RWPE1 (cell line): ENCODE measurements around the gene DMAC2L.
A peak's percentile ranks its signal among the peaks of the same experiment; 100 is the strongest.

Experiments
- CTCF ChIA-PET: fragments of 350-600 bp; sonication (Branson Sonifier 250); formaldehyde crosslinking; extraction: SDS; loops from one replicate; lab custom pipeline; 2021; lab: Yijun Ruan, JAX
- POLR2A ChIA-PET: fragments of 400-600 bp; formaldehyde crosslinking; extraction: SDS; loops from one replicate; lab custom pipeline; 2020; ENCODE audit warnings: antibody characterized with exemption; ENCODE audit not compliant: low non-redundant PET; lab: Yijun Ruan, JAX
- DNase-seq: peaks from one replicate; pipeline ENCODE4 v3.0.0; 2012; ENCODE audit warnings: low spot score
- H3K27ac ChIP-seq: fragments of 450-650 bp; 2 replicates; pipeline ENCODE4 v1.5.1; 2017
- CTCF ChIP-seq: fragments of 450-650 bp; conservative IDR thresholded peaks from 2 replicates; pipeline ENCODE4 v1.5.1; 2017; ENCODE audit warnings: low read depth, mild to moderate bottlenecking

The DMAC2L gene

GRCh38 chr14:50319721-50320120 is 7.6 kb downstream of the DMAC2L start:
- peak overlapping the region; percentile 88 for H3K27ac ChIP-seq
- ChIA-PET CTCF (interaction anchor here (1.2 kb wide), 1 partner anchor 541 kb away, joined by 3 read pairs; no protein-coding TSS in a partner anchor), POLR2A (no interaction called here)
- TF ChIP-seq CTCF: no peak
- DNase-seq: no peak

GRCh38 chr14:50320283-50320682 is 8.2 kb downstream of the DMAC2L start:
- CTCF ChIA-PET: interaction anchor here (0.5 to 1.2 kb wide), 2 partner anchors 209 to 540 kb away, joined by 3 read pairs; no protein-coding TSS in a partner anchor
- DNase-seq: peak; percentile 54
- no peak for TF ChIP-seq CTCF
- peak overlapping the region; percentile 88 for H3K27ac ChIP-seq
- POLR2A ChIA-PET: no interaction called here

- POLR2A ChIA-PET: no interaction called here
- TF ChIP-seq CTCF: peak; percentile 95
- peak; percentile 84 for DNase-seq
- no peak overlapping the region for H3K27ac ChIP-seq
- CTCF ChIA-PET: interaction anchor here (0.5 to 1.4 kb wide), 8 partner anchors 71 to 539 kb away, joined by 3 to 5 read pairs (median 3); partner anchors contain the start of genes CDKL1 and MAP4K5
These were observed 9.0 kb downstream of the DMAC2L start for GRCh38 chr14:50321009-50321660.

- CTCF ChIA-PET: interaction anchor here (0.6 kb wide), 1 partner anchor 124 kb away, joined by 3 read pairs; no protein-coding TSS in a partner anchor
- DNase-seq: no peak
- POLR2A ChIA-PET: no interaction called here
- H3K27ac ChIP-seq: no peak overlapping the region
- TF ChIP-seq CTCF: no peak
These were observed 19.5 kb downstream of the DMAC2L start for GRCh38 chr14:50331596-50331995.

DNA sequence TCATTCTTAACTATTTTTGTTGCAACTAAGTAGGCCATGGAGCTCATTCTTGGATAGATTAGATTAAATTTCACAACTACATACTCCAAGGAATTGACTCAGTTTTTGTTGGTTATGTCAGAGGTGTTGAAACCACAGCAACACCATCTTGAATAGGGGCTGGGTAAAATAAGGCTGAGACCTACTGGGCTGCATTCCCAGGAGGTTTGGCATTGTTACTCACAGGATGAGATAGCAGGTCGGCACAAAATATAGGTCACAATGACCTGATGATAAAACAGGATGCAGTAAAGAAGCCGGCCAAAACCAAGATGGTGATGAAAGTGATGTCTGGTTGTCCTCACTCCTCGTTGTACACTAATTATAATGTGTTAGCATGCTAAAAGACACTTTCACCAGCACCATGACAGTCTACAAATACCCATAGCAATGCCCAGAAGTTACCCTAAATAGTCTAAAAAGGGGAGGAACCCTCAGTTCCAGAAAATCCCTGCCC is 20.9 kb downstream of the DMAC2L start:
- no peak overlapping the region for H3K27ac ChIP-seq
- TF ChIP-seq CTCF: no peak
- CTCF ChIA-PET: no interaction called here
- peak; percentile 44 for DNase-seq
- POLR2A ChIA-PET: no interaction called here

DNA sequence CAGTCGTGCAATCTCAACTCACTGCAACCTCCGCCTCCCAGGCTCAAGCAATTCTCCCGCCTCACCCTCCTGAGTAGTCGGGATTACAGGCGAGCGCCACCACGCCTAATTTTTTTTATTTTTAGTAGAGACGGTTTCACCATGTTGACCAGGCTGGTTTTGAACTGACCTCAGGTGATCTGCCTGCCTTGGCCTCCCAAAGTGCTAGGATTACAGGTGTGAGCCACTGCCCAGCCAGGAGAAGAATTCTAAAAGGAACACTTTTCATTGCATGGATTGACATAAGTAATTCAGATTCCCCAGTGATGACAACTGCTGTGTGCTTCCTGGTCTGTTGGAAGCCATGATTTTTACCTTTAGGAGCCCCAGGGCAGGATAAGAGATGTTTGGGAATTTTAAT is 22.1 kb downstream of the DMAC2L start:
- no peak for DNase-seq
- POLR2A ChIA-PET: no interaction called here
- CTCF ChIA-PET: no interaction called here
- no peak for TF ChIP-seq CTCF
- H3K27ac ChIP-seq: no peak overlapping the region
